C4-2B (cell line): ENCODE data around the gene MCF2L.

Experiments
- H3K27ac ChIP-seq: fragments of 450-650 bp; 2 replicates; pipeline ENCODE4 v1.5.1; 2017
- ZFX ChIP-seq: fragments of 450-650 bp; IDR thresholded peaks from 2 replicates; pipeline ENCODE4 v1.6.1; 2017
- TF ChIP-seq, protein P1 (sequence below): fragments of 450-650 bp; conservative IDR thresholded peaks from 2 replicates; pipeline ENCODE4 v1.5.1; 2017; ENCODE audit warnings: mild to moderate bottlenecking

Gene MCF2L

DNA sequence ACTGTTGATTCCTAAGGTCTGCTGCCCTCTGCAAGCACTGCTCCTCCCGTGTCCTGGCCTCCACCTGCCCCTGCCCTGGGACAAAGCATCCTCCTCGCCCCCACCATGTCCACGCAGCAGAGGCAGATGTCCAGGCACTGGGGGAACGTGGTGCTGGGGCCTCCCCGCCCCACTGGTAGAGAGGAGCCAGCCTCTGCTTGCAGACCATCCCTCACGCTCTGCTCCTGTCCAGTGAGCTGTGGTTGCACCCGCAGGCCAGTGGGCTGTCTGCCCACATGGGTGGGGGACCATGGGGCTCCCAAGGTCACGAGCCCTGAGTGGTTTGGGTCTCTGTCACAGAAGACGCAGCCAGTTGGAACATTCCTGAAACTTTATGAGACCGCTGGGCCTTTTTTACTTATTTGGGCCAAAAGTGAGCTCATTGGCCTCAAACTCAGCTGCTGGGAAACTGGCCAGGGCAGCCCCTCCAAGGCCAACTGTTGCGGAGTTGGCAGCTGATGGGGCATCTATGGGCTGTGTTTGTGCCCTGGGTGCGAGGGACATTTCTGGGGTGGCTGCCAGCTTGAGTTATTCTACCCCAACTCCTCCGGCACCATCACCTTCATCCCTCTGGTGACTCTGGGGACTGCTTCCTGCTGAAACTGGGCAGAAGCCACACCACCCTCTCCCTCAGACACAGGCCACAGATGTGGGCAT is 71.7 kb downstream of the MCF2L start:
- H3K27ac ChIP-seq = no peak overlapping the region

DNA sequence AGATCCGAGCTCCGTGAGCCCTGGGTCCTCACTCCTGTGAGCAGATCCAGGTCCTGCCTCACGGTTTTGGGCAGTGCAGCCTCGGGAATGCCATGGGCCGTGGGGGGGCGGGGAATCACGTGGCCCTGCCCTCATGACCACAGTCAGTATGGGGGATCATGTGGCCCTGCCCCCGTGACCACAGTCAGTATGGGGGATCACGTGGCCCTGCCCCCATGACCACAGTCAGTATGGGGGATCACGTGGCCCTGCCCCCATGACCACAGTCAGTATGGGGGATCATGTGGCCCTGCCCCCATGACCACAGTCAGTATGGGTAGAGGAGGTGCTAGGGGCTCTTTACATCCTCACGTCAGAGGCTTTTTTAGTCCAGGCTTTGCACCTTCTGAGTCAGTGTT is 72.3 kb downstream of the MCF2L start:
- H3K27ac ChIP-seq = no peak overlapping the region
- no peak for TF ChIP-seq ZFX
- TF ChIP-seq, protein P1, sequence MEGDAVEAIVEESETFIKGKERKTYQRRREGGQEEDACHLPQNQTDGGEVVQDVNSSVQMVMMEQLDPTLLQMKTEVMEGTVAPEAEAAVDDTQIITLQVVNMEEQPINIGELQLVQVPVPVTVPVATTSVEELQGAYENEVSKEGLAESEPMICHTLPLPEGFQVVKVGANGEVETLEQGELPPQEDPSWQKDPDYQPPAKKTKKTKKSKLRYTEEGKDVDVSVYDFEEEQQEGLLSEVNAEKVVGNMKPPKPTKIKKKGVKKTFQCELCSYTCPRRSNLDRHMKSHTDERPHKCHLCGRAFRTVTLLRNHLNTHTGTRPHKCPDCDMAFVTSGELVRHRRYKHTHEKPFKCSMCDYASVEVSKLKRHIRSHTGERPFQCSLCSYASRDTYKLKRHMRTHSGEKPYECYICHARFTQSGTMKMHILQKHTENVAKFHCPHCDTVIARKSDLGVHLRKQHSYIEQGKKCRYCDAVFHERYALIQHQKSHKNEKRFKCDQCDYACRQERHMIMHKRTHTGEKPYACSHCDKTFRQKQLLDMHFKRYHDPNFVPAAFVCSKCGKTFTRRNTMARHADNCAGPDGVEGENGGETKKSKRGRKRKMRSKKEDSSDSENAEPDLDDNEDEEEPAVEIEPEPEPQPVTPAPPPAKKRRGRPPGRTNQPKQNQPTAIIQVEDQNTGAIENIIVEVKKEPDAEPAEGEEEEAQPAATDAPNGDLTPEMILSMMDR = no peak

More for the DNA sequence above, 71.7 kb downstream of the MCF2L start:
- no peak for TF ChIP-seq ZFX
- TF ChIP-seq, protein P1 = no peak

DNA sequence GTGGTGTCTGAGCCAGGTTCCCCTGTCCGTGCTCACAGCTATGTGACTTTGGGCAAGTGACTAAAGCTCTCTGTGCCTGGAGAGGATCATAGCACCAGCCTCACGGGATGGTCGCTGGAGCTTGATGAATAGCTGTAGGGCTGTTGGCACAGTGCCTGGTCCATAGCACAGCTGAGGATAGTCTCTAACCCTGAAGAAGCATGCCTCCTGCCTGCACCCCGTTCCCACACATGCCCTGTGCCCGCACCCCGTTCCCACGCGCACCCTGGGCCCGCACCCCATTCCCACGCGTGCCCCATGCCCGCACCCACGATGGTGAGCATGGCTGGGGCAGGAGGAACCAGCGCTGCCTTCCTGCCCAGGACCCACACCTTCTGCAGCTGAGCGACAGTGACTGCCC is 72.9 kb downstream of the MCF2L start:
- TF ChIP-seq, protein P1 = no peak
- TF ChIP-seq ZFX = no peak
- no peak overlapping the region for H3K27ac ChIP-seq

DNA sequence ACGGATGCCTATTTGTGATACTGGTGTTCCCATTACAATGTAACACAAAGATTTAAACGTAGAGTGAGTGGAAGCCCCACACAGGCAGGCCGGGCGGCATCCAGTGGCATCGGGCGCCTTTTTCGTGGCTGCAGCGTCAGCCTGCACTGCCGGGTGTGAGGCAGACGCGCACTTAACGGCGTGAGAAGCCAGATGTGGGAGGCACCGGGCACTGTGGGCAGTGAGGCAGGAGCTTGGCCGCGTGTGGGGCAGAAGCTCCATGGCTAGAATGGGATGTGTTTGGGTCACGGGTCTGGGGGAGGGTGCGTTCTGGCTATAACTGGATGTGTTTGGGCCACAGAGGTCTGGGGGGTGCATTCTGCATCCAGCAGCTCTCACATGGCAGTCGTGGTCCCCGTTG is 73.4 kb downstream of the MCF2L start:
- H3K27ac ChIP-seq = no peak overlapping the region
- TF ChIP-seq, protein P1 = no peak
- no peak for TF ChIP-seq ZFX

DNA sequence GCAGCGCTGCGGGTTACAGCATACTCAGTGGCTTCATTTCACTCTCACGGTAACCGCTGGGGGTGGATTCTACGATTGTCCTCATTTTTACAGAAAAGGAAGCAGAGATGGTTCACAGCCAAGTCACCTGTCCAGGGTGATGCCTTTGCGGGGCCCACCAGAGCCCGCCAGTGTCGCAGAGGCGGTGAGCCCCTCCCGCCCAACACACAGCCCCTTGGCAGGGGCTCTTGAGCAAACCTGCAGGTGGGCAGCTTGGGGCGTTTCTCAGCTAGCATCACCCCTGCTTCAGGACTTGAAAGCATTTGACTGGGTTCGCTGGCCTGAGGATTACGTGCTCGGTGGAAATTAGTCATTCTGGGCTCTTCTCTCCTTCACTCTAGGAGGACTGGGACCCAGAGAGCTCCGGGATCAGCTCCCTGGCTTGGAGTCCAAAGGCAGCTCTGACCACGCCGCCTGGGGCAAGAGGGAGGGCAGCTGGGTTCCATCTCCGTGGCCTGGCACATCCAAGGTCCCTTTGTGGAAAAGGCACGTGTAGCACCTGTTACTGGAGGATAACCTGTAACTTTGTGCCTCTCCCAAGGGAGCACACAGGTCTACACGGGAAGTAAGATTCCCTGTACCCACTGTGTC is 74.1 kb downstream of the MCF2L start:
- no peak overlapping the region for H3K27ac ChIP-seq

DNA sequence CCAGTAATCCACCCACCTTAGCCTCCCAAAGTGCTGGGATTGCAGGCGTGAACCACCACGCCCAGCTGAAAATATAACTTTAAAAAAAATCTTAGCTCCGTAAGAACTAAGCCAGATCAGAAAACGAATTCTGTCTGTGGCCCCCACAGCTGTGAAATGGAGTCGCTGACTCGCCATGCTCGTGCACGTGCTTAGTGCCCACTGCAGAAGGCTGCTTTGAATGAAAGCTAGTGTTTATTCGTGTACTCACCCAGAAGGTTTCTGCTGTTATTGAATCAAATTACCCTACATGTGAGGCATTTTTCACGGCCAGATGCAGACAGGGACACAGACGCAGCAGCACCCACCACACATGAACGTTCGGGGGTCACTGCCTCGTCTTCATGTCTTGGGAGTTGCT is 74.9 kb downstream of the MCF2L start:
- H3K27ac ChIP-seq = no peak overlapping the region
- TF ChIP-seq, protein P1 = no peak
- no peak for TF ChIP-seq ZFX

More for the DNA sequence above, 74.1 kb downstream of the MCF2L start:
- TF ChIP-seq ZFX = no peak
- TF ChIP-seq, protein P1 = no peak

DNA sequence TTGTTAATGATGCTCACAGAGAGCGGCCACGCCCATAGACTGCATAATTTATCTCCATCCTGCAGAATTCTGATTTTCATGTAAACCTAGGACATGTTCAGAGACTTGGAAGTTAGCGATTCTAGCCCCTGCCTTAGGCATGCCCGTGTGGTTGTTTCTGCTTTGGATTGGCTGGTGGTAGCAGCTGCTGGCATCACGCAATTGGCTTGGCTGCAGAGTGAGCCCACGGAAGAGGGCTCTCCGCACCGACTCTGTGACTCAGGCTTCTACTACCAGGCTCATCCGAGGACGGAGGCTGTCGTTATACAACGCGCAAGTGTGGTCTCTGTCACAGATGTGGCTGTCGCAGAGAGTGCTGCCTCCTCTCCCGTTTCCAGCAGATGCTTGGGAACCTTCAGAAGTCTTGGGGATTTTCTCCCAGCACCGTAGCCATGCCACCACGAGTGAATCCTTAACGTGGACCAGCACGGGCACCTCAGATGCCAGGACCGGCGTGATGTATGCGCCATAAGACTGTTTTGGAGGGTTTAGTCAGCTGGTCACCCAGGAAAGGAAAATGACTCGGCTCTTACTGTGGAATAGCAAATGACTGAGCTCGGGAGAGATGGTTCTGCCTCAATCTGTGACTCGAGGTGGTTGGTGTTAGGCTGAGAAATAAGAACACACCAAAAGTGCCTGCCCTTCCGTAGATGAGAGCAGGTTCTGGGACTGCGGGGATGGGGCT is 75.5 kb downstream of the MCF2L start:
- TF ChIP-seq ZFX = no peak
- TF ChIP-seq, protein P1 = no peak
- no peak overlapping the region for H3K27ac ChIP-seq
